HepG2 (cell line): ENCODE data around the gene SETD1A. TPM values are rescaled to one million over a fixed set of nuclear protein-coding genes. Genes with fewer than 3 reads are reported as not detected.
A peak's percentile ranks its signal among the peaks of the same experiment; 100 is the strongest.

Source experiments
- ARNT2 ChIP-seq: sonication (generic); formaldehyde crosslinking; IDR thresholded peaks from 2 replicates; pipeline ENCODE4 v1.8.0; 2022; ENCODE audit warnings: mild to moderate bottlenecking, low read depth, missing genetic modification reagents, moderate library complexity
- CENPT ChIP-seq: sonication (generic); formaldehyde crosslinking; IDR thresholded peaks from 2 replicates; pipeline ENCODE4 v1.8.0; 2022; ENCODE audit warnings: low read depth, mild to moderate bottlenecking, moderate library complexity, missing genetic modification reagents
- GTF3A ChIP-seq: sonication (generic); formaldehyde crosslinking; conservative IDR thresholded peaks from 2 replicates; pipeline ENCODE4 v1.4.0; 2020; ENCODE audit warnings: mild to moderate bottlenecking, missing genetic modification reagents
- MLLT10 ChIP-seq: sonication (generic); formaldehyde crosslinking; IDR thresholded peaks from 2 replicates; pipeline ENCODE4 v1.4.0; 2020; ENCODE audit warnings: missing genetic modification reagents
- PCBP2 ChIP-seq: fragments of 200-400 bp; formaldehyde crosslinking; optimal IDR thresholded peaks from 2 replicates; pipeline ENCODE3; 2018; ENCODE audit warnings: low read length, low read depth; ENCODE audit not compliant: poor library complexity, severe bottlenecking
- SATB2 ChIP-seq: sonication (generic); formaldehyde crosslinking; IDR thresholded peaks from 2 replicates; pipeline ENCODE4 v1.5.0; 2020; ENCODE audit warnings: missing genetic modification reagents
- SIX1 ChIP-seq: sonication (generic); formaldehyde crosslinking; IDR thresholded peaks from 2 replicates; pipeline ENCODE4 v1.4.0; 2020; ENCODE audit warnings: missing genetic modification reagents, borderline replicate concordance
- TARDBP ChIP-seq: sonication (generic); formaldehyde crosslinking; IDR thresholded peaks from 2 replicates; pipeline ENCODE4 v1.8.0; 2022; ENCODE audit warnings: mild to moderate bottlenecking, missing genetic modification reagents
- ZBTB1 ChIP-seq: sonication (generic); formaldehyde crosslinking; IDR thresholded peaks from 2 replicates; pipeline ENCODE4 v1.4.0; 2020; ENCODE audit warnings: missing genetic modification reagents, borderline replicate concordance
- ZFP82 ChIP-seq: sonication (generic); formaldehyde crosslinking; IDR thresholded peaks from 2 replicates; pipeline ENCODE4 v1.5.1; 2020; ENCODE audit warnings: mild to moderate bottlenecking, missing genetic modification reagents, borderline replicate concordance
- ZFP90 ChIP-seq: sonication (generic); formaldehyde crosslinking; IDR thresholded peaks from 2 replicates; pipeline ENCODE4 v1.8.0; 2022; ENCODE audit warnings: missing genetic modification reagents, mild to moderate bottlenecking, inconsistent platforms, borderline replicate concordance
- ZKSCAN5 ChIP-seq: sonication (generic); formaldehyde crosslinking; IDR thresholded peaks from 2 replicates; pipeline ENCODE4 v1.5.1; 2020; ENCODE audit warnings: mild to moderate bottlenecking, missing genetic modification reagents
- ZNF513 ChIP-seq: sonication (generic); formaldehyde crosslinking; conservative IDR thresholded peaks from 2 replicates; pipeline ENCODE4 v1.5.0; 2020; ENCODE audit warnings: missing genetic modification reagents
- ZNF543 ChIP-seq: sonication (generic); formaldehyde crosslinking; IDR thresholded peaks from 2 replicates; pipeline ENCODE4 v1.4.0; 2020; ENCODE audit warnings: mild to moderate bottlenecking, missing genetic modification reagents
- polyA plus RNA-seq, 8 experiments: library from polyadenylated mRNA; depleted of rRNA in 3 of 8; stranded (reverse) in 7 of 8; unstranded in 1 of 8; fragments of >200 nt; fragmentation: Illumina TruSeq in 4 of 8; extraction: Trizol in 4 of 8; gene quantifications; 2 replicates each; pipeline versions ENCODE4 v1.2.1 to v1.2.3, GENCODE V29; 2011 to 2016; ENCODE audit warnings: low read depth in 4 of 8, missing spikeins in 1 of 8, mixed read lengths in 1 of 8; ENCODE audit not compliant: insufficient read depth in 1 of 8
- total RNA-seq, 5 experiments: library from RNA; depleted of rRNA; stranded (reverse); fragments of >200 nt; fragmentation: Illumina TruSeq; extraction: Trizol; gene quantifications; 2 replicates each; pipeline ENCODE4 v1.2.3, GENCODE V29; 2016; ENCODE audit warnings: low read depth in 1 of 5
- TF ChIP-seq, protein P1 (sequence below): sonication (generic); formaldehyde crosslinking; IDR thresholded peaks from 2 replicates; pipeline ENCODE4 v1.4.0; 2020; ENCODE audit warnings: missing genetic modification reagents, borderline replicate concordance
- TF ChIP-seq, protein P2 (sequence below): sonication (generic); formaldehyde crosslinking; IDR thresholded peaks from 2 replicates; pipeline ENCODE4 v1.4.0; 2020; ENCODE audit warnings: missing genetic modification reagents
- TF ChIP-seq, protein P3 (sequence below): IDR thresholded peaks from 2 replicates; pipeline ENCODE4 v1.6.1; 2016; ENCODE audit warnings: low read depth, missing genetic modification reagents, missing compliant biosample characterization

The SETD1A gene
- total and polyA plus RNA-seq, 2 of the 13 experiments (the other 11 are each of a cell fraction or from before 2014, with no cell fraction given): 3.8 to 5.6 TPM

- no peak for TF ChIP-seq ZBTB1
- no peak; the same call in 1 of the 2 replicates for TF ChIP-seq ZFP90 (CRISPR knock-in tag)
- TF ChIP-seq, protein P1, sequence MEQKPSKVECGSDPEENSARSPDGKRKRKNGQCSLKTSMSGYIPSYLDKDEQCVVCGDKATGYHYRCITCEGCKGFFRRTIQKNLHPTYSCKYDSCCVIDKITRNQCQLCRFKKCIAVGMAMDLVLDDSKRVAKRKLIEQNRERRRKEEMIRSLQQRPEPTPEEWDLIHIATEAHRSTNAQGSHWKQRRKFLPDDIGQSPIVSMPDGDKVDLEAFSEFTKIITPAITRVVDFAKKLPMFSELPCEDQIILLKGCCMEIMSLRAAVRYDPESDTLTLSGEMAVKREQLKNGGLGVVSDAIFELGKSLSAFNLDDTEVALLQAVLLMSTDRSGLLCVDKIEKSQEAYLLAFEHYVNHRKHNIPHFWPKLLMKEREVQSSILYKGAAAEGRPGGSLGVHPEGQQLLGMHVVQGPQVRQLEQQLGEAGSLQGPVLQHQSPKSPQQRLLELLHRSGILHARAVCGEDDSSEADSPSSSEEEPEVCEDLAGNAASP: peak; percentile 65
- no peak for TF ChIP-seq SIX1
- no peak for TF ChIP-seq ZNF543 (CRISPR knock-in tag)
- TF ChIP-seq GTF3A (CRISPR knock-in tag): no peak
- TF ChIP-seq TARDBP (CRISPR knock-in tag): no peak
- 0 out of 2 replicates have a peak, but pooled peaks have one; percentile 30 for TF ChIP-seq ZFP82
- TF ChIP-seq PCBP2: no peak
- no peak for TF ChIP-seq MLLT10 (CRISPR knock-in tag)
- TF ChIP-seq, protein P2, sequence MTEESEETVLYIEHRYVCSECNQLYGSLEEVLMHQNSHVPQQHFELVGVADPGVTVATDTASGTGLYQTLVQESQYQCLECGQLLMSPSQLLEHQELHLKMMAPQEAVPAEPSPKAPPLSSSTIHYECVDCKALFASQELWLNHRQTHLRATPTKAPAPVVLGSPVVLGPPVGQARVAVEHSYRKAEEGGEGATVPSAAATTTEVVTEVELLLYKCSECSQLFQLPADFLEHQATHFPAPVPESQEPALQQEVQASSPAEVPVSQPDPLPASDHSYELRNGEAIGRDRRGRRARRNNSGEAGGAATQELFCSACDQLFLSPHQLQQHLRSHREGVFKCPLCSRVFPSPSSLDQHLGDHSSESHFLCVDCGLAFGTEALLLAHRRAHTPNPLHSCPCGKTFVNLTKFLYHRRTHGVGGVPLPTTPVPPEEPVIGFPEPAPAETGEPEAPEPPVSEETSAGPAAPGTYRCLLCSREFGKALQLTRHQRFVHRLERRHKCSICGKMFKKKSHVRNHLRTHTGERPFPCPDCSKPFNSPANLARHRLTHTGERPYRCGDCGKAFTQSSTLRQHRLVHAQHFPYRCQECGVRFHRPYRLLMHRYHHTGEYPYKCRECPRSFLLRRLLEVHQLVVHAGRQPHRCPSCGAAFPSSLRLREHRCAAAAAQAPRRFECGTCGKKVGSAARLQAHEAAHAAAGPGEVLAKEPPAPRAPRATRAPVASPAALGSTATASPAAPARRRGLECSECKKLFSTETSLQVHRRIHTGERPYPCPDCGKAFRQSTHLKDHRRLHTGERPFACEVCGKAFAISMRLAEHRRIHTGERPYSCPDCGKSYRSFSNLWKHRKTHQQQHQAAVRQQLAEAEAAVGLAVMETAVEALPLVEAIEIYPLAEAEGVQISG (CRISPR knock-in tag): peak; percentile 40
- TF ChIP-seq, protein P3, sequence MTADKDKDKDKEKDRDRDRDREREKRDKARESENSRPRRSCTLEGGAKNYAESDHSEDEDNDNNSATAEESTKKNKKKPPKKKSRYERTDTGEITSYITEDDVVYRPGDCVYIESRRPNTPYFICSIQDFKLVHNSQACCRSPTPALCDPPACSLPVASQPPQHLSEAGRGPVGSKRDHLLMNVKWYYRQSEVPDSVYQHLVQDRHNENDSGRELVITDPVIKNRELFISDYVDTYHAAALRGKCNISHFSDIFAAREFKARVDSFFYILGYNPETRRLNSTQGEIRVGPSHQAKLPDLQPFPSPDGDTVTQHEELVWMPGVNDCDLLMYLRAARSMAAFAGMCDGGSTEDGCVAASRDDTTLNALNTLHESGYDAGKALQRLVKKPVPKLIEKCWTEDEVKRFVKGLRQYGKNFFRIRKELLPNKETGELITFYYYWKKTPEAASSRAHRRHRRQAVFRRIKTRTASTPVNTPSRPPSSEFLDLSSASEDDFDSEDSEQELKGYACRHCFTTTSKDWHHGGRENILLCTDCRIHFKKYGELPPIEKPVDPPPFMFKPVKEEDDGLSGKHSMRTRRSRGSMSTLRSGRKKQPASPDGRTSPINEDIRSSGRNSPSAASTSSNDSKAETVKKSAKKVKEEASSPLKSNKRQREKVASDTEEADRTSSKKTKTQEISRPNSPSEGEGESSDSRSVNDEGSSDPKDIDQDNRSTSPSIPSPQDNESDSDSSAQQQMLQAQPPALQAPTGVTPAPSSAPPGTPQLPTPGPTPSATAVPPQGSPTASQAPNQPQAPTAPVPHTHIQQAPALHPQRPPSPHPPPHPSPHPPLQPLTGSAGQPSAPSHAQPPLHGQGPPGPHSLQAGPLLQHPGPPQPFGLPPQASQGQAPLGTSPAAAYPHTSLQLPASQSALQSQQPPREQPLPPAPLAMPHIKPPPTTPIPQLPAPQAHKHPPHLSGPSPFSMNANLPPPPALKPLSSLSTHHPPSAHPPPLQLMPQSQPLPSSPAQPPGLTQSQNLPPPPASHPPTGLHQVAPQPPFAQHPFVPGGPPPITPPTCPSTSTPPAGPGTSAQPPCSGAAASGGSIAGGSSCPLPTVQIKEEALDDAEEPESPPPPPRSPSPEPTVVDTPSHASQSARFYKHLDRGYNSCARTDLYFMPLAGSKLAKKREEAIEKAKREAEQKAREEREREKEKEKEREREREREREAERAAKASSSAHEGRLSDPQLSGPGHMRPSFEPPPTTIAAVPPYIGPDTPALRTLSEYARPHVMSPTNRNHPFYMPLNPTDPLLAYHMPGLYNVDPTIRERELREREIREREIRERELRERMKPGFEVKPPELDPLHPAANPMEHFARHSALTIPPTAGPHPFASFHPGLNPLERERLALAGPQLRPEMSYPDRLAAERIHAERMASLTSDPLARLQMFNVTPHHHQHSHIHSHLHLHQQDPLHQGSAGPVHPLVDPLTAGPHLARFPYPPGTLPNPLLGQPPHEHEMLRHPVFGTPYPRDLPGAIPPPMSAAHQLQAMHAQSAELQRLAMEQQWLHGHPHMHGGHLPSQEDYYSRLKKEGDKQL (CRISPR knock-in tag): no peak
- no peak for TF ChIP-seq CENPT (CRISPR knock-in tag)
- no peak for TF ChIP-seq SATB2 (CRISPR knock-in tag)
- no peak for TF ChIP-seq ZNF513 (CRISPR knock-in tag)
- TF ChIP-seq ARNT2: no peak
- no peak for TF ChIP-seq ZKSCAN5 (CRISPR knock-in tag)
Observed at GRCh38 chr16:30984669-30985400, 27.3 kb downstream of the SETD1A start, which contains the start of gene HSD3B7 (continued).
